ENCODE measurements around the gene C21orf91.

The C21orf91 gene

DNA sequence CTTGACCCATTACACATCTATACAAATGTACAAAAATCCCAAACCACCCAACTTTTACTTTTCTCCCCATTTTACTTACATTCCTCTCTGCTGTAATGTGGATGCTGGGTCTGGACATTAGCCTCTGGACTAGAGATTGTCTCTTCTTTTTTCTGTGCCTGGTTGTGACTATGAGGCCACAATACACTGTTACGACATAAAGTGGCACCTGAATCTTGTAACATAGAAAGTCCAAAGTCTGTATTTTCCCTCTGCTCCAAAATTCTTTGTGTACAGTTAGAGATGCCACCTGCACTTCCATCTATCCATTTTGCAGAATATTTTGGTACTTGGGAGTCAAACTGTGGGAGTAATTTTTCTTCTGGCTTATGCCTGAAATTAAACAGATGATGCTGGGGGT, 22.7 kb downstream of the C21orf91 start:
- DNase-seq: no peak

DNA sequence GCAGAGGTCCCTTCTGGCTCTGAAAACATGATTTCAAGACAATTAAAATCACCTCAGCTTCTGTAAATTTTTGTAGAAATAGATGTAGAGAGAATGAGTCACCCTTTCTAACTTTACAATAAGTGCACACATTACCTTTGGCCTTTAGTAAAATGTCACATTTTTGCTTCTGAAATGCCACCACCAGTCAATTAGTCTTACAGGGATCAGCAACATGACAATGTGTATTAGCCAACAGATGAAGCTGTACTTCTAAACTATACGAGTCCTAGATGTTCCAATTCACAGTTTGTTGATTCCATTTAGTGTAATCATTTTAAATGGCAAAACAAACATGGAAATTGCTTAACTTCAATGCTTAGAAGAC, 23.1 kb downstream of the C21orf91 start:
- DNase-seq: no peak

GRCh38 chr21:17795146-17796036, 23.8 kb downstream of the C21orf91 start:
- no peak for DNase-seq

DNA sequence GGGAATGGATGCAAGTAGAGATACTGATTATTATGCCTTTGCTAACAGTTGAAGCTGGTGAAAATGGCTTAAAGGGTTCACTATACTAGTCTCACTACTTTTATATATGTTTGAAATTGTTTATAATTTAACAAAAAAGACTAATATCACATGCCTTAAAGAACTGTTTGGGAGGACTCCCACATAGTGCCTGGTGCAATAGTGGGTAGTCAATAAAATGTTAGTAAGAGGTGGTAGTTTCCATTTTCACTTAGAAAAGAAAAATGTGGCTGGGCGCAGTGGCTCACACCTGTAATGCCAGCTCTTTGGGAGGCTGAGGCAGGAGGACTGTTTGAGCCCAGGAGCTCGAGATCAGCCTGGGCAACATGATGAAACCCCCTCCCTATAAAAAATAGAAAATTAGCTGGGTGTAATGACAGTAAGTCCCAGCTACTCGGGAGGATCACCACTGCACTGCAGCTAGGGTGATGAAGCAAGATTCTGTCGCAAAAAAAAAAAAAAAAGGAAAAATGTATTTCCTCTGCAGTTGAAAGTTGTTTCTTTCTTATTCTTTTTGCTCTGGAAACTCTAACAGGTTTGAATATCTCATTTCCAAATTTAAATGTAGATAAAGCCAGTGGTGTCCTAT, 24.5 kb downstream of the C21orf91 start:
- DNase-seq: no peak

GRCh38 chr21:17793246-17794123, 25.7 kb downstream of the C21orf91 start:
- no peak for DNase-seq

GRCh38 chr21:17789656-17790055, 29.5 kb downstream of the C21orf91 start:
- DNase-seq: no peak

GRCh38 chr21:17789069-17789468, 30.1 kb downstream of the C21orf91 start:
- DNase-seq: no peak

DNA sequence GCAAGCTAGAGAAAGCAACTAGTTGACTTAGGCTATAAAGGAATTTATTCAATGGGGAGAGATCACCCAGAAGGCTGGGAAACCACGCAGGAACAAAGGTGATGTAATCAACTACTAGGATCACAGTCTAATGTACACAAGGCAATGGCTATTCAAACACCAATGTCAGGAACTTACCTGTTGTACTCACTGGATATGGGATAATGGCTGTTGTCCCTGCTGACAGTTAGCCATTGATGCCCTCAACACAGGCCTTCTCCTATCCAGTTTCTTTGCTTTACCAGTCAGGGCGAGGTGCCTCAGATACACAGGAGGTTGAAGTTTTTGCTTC, 32.3 kb downstream of the C21orf91 start:
- no peak for DNase-seq

GRCh38 chr21:17786071-17786850, 32.9 kb downstream of the C21orf91 start:
- DNase-seq: no peak

GRCh38 chr21:17785403-17785788, 33.8 kb downstream of the C21orf91 start:
- no peak for DNase-seq

GRCh38 chr21:17784604-17785402, 34.4 kb downstream of the C21orf91 start:
- no peak for DNase-seq

DNA sequence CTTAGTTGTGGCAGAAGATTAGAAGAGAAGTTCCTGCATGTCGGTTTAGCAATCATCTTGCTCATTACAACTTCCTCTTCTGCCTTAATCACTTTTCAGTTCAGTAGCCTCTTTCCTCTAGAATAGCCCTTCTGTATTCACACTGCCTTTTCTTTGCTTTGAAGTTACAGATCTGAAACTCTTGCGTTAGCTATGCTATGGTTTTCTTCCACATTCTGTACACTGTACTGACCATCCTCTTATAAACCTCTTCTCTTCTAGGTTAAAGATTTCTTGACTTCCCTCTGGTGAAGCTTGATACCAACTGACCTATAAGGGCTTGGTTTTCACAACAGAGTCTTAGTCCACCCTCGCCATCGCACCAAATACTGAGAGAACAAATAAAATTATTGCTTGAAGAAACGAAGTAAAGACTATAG, 35.0 kb downstream of the C21orf91 start:
- no peak for DNase-seq

DNA sequence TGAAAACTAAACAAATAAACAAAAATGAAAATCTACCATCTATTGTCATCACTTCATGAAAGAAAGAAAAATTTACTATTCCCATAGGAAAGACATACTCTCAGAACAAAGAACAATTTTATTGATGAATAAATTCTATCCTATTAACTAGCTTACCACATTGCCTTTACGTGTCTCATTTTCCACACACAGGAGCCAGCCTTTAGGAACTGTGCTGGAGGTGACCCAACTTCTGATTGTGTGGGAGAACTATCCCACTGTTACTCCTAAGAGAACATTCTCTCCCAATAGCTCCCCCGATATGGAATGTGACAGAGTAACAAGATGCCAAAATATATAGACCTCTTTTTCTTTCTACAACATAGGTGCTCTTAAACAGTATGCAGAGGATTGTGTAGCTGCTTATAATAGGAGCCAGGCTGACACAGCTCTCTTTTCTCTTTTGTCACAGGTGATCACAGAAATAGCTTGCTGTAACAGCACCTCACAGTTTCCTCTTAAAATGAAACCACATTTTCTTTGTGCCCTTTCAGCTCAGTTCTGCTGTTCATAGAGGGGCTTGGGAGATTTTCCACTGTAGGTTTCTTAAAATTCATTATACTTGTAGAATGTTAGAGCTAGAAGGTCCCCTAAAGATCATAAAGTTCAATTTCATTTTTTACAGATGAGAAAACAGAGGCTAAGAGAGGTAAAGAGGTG, 35.5 kb downstream of the C21orf91 start:
- no peak for DNase-seq

DNA sequence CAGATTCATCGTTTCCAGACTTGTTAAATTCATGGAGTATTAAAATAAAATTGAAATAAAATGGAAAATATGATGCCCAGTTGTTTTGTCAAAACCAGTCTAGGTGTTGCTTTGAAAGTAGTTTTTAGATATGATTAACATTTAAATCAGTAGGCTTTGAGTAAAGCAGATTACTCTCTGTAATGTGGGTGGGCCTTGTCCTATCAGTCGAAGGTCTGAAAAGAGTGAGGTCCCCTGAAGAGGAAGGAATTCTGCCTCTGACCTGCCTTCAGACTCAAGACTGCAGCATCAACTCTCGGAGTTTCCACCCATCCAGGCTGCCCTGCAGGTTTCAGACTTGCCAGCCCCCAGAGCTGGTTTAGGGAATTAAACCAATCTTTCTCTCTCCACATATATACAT, 36.2 kb downstream of the C21orf91 start:
- no peak for DNase-seq

DNA sequence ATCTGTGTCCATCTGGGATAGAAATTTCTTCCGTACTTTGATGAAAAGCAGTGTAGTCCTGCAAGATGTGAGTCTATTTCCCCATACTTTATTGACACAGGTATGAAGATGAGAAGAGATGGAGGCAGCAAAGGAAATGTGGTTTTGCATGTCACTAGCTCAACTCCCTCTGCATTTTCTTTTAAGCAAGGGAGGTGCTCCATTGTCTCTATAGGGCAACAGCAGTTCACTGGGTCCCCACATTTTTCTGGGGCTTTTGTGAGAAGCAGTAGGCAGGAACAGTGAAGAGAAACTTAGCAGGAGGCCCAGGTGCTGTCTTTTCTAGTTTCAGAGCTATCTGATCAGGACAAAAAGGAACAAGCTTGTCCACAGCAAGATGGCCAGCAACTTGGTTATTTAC, 37.1 kb downstream of the C21orf91 start:
- DNase-seq: no peak

GRCh38 chr21:17781524-17781923, 37.6 kb downstream of the C21orf91 start:
- DNase-seq: no peak

- no peak for DNase-seq
Measured at GRCh38 chr21:17780539-17780938, 38.6 kb downstream of the C21orf91 start.

- no peak for DNase-seq
Measured at GRCh38 chr21:17779980-17780379, 39.2 kb downstream of the C21orf91 start.

GRCh38 chr21:17779496-17779895, 39.7 kb downstream of the C21orf91 start:
- DNase-seq: no peak

- DNase-seq: no peak
Measured at GRCh38 chr21:17777072-17777765, 41.9 kb downstream of the C21orf91 start.

Data from right forelimb (tissue), 1 donor.